Measurements from ENCODE around the gene INKA2. TPM values are rescaled to one million over a fixed set of nuclear protein-coding genes. Genes with fewer than 3 reads are reported as not detected.

Gene INKA2
- polyA plus RNA-seq, 1 donor from 2014 or later: 0.77 TPM

- Histone ChIP-seq H3K79me2 (replicated peaks; ENCODE audit: insufficient read depth, low read length) (no peaks in the 10 kb centered on the region), H3K4me2 (ENCODE audit: low read length) (no peak overlapping the region), H4K20me1 (ENCODE audit: insufficient read depth) (no peaks in the 10 kb centered on the region), H3K9ac (ENCODE audit: low read length) (no peak overlapping the region), H3K27ac (ENCODE audit: low read length) (no peak overlapping the region), H3K9me3 (ENCODE audit: low read length) (no peaks in the 10 kb centered on the region), H3K36me3 (ENCODE audit: insufficient read depth, low read length) (peaks cover 3% of the 10 kb centered on the region), H3K27me3 (ENCODE audit: insufficient read depth, low read depth, low read length) (no peaks in the 10 kb centered on the region), H2AFZ (ENCODE audit: low read depth, low read length) (no peak overlapping the region), H3K9me2 (ENCODE audit: insufficient read depth, low read length) (no peaks in the 10 kb centered on the region), H3F3A (ENCODE audit: insufficient read depth, low read length, poor library complexity, severe bottlenecking) (no peaks in the 10 kb centered on the region), H3K4me3 (ENCODE audit: low read length) (no peak overlapping the region)
- TF ChIP-seq EZH2 (IDR thresholded peaks at IDR 0.05; ENCODE audit: borderline replicate concordance, insufficient read depth, low read length, poor library complexity, severe bottlenecking): no peak
- no peak for TF ChIP-seq MXI1 (conservative IDR thresholded peaks at IDR 0.05; ENCODE audit: poor library complexity, severe bottlenecking)
- TF ChIP-seq, protein P1, sequence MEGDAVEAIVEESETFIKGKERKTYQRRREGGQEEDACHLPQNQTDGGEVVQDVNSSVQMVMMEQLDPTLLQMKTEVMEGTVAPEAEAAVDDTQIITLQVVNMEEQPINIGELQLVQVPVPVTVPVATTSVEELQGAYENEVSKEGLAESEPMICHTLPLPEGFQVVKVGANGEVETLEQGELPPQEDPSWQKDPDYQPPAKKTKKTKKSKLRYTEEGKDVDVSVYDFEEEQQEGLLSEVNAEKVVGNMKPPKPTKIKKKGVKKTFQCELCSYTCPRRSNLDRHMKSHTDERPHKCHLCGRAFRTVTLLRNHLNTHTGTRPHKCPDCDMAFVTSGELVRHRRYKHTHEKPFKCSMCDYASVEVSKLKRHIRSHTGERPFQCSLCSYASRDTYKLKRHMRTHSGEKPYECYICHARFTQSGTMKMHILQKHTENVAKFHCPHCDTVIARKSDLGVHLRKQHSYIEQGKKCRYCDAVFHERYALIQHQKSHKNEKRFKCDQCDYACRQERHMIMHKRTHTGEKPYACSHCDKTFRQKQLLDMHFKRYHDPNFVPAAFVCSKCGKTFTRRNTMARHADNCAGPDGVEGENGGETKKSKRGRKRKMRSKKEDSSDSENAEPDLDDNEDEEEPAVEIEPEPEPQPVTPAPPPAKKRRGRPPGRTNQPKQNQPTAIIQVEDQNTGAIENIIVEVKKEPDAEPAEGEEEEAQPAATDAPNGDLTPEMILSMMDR (IDR thresholded peaks at IDR 0.05; ENCODE audit: poor library complexity, severe bottlenecking): no peak
- TF ChIP-seq SMC3 (conservative IDR thresholded peaks at IDR 0.05; ENCODE audit: poor library complexity): no peak
- TF ChIP-seq POLR2AphosphoS5 (IDR thresholded peaks at IDR 0.05): no peak
- no peak for TF ChIP-seq TAF1 (IDR thresholded peaks at IDR 0.05; ENCODE audit: low read depth)
- no peak for TF ChIP-seq EP300 (conservative IDR thresholded peaks at IDR 0.05; ENCODE audit: poor library complexity, severe bottlenecking)
- no peak for TF ChIP-seq RAD21 (conservative IDR thresholded peaks at IDR 0.05)
- TF ChIP-seq, protein P2, sequence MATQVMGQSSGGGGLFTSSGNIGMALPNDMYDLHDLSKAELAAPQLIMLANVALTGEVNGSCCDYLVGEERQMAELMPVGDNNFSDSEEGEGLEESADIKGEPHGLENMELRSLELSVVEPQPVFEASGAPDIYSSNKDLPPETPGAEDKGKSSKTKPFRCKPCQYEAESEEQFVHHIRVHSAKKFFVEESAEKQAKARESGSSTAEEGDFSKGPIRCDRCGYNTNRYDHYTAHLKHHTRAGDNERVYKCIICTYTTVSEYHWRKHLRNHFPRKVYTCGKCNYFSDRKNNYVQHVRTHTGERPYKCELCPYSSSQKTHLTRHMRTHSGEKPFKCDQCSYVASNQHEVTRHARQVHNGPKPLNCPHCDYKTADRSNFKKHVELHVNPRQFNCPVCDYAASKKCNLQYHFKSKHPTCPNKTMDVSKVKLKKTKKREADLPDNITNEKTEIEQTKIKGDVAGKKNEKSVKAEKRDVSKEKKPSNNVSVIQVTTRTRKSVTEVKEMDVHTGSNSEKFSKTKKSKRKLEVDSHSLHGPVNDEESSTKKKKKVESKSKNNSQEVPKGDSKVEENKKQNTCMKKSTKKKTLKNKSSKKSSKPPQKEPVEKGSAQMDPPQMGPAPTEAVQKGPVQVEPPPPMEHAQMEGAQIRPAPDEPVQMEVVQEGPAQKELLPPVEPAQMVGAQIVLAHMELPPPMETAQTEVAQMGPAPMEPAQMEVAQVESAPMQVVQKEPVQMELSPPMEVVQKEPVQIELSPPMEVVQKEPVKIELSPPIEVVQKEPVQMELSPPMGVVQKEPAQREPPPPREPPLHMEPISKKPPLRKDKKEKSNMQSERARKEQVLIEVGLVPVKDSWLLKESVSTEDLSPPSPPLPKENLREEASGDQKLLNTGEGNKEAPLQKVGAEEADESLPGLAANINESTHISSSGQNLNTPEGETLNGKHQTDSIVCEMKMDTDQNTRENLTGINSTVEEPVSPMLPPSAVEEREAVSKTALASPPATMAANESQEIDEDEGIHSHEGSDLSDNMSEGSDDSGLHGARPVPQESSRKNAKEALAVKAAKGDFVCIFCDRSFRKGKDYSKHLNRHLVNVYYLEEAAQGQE (IDR thresholded peaks at IDR 0.05; ENCODE audit: borderline replicate concordance): no peak
Measured at GRCh38 chr1:111770916-111771315, 31.7 kb upstream of the INKA2 start.

GRCh38 chr1:111769517-111770146 is 30.4 kb upstream of the INKA2 start:
- no peaks in the 10 kb centered on the region for H3K9me2 ChIP-seq (ENCODE audit: insufficient read depth, low read length)
- H3K9me3 ChIP-seq (ENCODE audit: low read length): no peaks in the 10 kb centered on the region
- H3K27ac ChIP-seq (ENCODE audit: low read length): no peak overlapping the region
- no peak overlapping the region for H3K4me2 ChIP-seq (ENCODE audit: low read length)
- H3K9ac ChIP-seq (ENCODE audit: low read length): no peak overlapping the region
- peaks cover 3% of the 10 kb centered on the region for H3K36me3 ChIP-seq (ENCODE audit: insufficient read depth, low read length)
- H2AFZ ChIP-seq (ENCODE audit: low read depth, low read length): no peak overlapping the region
- H3K27me3 ChIP-seq (ENCODE audit: insufficient read depth, low read depth, low read length): no peaks in the 10 kb centered on the region
- no peak for TF ChIP-seq POLR2AphosphoS5 (IDR thresholded peaks at IDR 0.05)
- TF ChIP-seq, protein P1 (IDR thresholded peaks at IDR 0.05; ENCODE audit: poor library complexity, severe bottlenecking): peak; percentile 90
- peak; percentile 93 for TF ChIP-seq RAD21 (conservative IDR thresholded peaks at IDR 0.05)
- TF ChIP-seq EP300 (conservative IDR thresholded peaks at IDR 0.05; ENCODE audit: poor library complexity, severe bottlenecking): no peak
- TF ChIP-seq, protein P2 (IDR thresholded peaks at IDR 0.05; ENCODE audit: borderline replicate concordance): no peak
- peak; percentile 96 for TF ChIP-seq SMC3 (conservative IDR thresholded peaks at IDR 0.05; ENCODE audit: poor library complexity)
- H4K20me1 ChIP-seq (ENCODE audit: insufficient read depth): no peaks in the 10 kb centered on the region
- no peaks in the 10 kb centered on the region for H3F3A ChIP-seq (ENCODE audit: insufficient read depth, low read length, poor library complexity, severe bottlenecking)
- H3K4me3 ChIP-seq (ENCODE audit: low read length): no peak overlapping the region
- no peaks in the 10 kb centered on the region for H3K79me2 ChIP-seq (replicated peaks; ENCODE audit: insufficient read depth, low read length)

Measured in neural cell (in vitro differentiated cells).